Ureter (tissue), 1 donor: ENCODE data around the gene TUBGCP3. TPM values are rescaled to one million over a fixed set of nuclear protein-coding genes. Genes with fewer than 3 reads are reported as not detected.

Source experiments
- DNase-seq: peaks from one replicate; pipeline ENCODE4 v3.0.0-alpha.2; 2020; ENCODE audit warnings: low spot score
- total RNA-seq: library from RNA; stranded (reverse); gene quantifications from one replicate; pipeline ENCODE4 v1.2.4, GENCODE V29; 2023
- donor health status: DM: yes; HTN: yes; CAD: no.

The TUBGCP3 gene
- total RNA-seq, 1 donor from 2014 or later = 45.7 TPM

DNA sequence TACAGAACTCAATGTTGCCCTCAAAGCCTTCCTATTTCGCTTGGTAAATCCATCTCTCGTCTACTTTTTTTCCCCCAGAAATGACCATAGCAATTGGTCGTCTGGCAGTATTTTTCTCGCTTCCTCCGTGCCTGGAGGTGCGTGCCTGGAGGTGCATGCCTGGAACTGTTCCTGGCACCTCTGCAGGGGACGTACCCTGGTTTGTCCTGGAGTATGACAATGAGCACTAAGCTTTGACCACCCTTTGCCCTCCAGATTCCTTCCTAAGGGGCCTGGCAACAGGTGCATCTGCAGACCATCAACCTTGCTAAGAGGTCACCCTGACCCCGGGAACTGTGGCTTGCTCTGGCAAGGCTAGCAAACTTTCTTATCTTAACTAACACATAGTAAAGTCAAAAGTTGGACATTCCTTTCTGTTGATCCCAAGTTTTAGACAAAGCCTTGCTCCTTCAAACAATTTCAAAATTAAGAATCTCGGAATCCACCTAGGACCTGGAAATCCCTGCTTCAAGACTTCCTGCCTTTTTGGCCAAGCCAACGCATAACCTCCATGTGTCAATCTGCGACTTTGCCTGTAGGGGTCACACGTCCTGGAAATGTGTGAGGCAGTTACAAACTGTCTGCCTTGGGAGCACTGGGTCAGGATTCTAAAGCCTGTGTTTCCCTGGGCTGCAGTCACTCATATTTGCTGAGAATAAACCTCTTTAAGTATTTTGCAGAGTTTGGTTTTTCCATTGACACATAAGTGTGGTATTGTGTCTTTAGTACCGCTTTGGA is 28.8 kb upstream of the TUBGCP3 start:
- DNase-seq = no peak

GRCh38 chr13:112615391-112615790 is 27.4 kb upstream of the TUBGCP3 start:
- no peak for DNase-seq

DNA sequence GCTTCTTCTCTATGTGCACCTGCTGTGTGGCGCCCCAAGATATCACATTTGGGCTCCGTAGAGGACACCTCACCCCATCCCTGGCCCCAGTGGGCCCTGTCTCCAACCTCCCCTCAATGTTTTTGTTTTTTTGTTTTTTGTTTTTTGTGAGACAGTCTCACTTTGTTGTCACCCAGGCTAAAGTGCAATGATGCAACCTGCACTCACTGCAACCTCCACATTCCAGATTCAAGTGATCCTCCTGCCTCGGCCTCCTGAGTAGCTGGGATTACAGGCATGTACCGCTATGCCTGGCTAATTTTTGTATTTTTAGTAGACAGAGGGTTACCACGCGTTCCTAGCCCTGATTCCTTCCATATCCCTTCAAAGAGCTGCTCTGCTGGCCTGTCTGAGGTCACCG is 26.9 kb upstream of the TUBGCP3 start:
- DNase-seq = no peak

DNA sequence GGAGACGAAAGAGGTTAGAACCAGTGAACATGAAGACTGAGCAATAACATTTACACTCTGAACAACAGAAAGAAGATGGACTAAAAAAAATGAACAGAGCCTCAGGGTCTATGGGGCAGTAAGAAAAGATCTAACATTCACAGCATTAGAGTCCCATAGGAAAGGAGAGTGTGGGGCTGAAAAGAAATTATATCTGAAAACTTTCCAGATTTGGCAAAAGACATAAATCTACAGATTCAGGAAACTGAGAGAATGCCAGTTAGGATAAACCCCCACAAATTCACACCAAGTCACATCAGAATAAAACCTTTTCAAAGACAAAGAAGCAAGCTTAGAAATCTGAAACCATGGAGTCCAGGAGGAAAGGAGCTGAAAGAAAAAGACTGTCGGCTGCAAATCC is 20.3 kb upstream of the TUBGCP3 start:
- DNase-seq = no peak

- DNase-seq = peak; percentile 92
These were observed 18.4 kb upstream of the TUBGCP3 start for GRCh38 chr13:112606109-112607001.

GRCh38 chr13:112605531-112605990 is 17.6 kb upstream of the TUBGCP3 start:
- DNase-seq = no peak

DNA sequence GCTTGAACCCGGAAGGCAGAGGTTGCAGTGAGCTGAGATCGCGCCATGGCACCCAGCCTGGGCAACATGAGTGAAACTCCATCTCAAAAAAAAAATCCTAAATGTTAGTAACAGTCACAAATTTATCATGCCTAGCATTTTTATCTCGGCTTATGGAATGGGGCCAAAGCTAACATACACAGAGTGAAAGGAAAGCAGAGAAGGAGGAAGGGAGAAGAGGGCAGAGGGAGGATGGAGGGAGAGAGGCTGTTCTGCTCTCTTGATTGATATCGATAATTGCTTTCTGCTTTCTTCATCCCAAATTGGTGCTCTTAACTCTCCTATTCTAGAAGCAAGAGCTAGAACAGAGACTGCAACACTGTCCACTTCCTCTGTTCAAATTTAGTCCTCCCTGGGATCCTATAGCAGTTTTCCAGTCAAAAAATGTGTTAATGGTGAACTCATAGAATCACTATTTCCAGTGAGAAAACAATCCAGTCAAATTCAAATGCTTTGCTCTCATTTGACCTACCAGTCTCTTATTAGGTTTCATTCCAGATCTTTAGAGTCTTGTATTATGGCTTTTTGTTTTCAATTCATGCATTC is 15.8 kb upstream of the TUBGCP3 start:
- no peak for DNase-seq

DNA sequence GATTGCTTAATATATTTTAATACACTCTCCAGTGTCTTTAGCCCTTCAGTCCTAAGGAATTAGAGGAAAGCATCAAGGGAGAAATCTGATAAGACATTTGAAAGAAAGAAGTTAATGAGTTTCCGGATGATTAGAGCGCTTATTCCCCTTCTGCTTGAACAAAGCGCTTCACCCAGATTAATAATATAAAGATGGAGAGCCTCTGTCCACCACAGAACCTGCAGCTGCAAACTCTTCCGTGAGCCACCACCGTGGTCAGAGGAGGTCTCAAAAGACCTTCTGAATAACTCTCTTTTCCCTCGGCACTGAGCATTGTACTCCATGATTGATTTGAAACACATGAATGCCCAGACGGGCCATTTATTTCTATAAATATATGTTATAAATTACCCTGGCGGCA is 14.2 kb upstream of the TUBGCP3 start:
- DNase-seq = no peak

DNA sequence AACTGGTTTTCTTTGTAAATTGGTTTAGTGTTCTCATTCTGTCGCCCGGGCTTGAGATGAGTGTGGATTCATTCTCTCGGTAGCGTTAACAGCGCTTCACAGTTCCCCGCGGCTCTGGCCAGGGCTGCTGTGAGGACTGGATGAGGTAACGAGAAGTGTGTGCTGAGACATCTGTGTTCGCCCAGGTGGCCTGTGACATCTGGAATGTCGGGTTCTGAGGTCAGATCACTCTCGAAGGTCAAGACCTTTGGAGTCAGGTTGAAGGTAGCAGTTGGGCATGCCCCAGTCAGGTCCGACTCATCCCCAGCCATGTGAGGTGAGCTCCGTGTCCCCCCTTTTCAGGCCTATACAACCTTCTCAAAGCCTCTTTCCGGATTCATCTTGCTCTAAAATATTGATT is 13.4 kb upstream of the TUBGCP3 start:
- no peak for DNase-seq

DNA sequence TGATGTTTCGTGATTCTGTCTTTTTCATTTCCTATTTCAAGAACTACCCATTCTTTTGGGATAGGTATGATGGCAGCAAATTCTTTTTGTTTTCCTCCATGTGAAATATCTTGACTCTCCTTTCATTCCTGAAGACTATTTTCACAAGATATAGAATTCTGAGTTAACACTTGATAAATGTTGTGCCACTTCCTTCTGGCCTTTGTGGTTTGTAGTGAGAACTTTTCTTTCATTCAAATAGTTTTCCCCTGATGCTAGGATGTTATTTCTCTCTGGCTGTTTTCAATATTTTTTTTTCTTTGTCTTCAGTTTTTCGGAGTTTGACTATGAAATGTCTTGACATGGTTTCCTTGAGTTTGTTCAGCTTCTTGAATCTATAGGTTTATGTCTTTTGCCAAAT is 8.3 kb upstream of the TUBGCP3 start:
- DNase-seq = no peak

DNA sequence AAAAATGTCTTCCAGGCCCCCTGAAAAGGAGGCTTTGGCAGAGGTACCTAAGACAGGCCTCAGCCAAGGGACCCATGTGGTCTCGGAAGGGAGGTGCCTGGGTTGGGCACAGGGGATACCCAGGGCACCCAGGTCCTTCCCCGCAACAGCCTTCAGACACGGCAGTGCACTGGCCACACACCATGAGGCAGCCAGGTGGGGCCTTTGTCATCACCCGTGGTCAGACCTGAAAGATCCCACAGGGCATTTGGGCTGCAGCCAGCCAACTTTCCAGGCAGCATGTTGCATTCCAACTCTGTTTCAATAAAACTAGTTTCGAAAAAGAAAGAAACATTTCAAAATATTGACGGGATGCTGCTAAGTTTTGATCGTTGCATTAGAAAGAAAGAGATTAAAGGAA is 4.7 kb upstream of the TUBGCP3 start:
- no peak for DNase-seq

DNA sequence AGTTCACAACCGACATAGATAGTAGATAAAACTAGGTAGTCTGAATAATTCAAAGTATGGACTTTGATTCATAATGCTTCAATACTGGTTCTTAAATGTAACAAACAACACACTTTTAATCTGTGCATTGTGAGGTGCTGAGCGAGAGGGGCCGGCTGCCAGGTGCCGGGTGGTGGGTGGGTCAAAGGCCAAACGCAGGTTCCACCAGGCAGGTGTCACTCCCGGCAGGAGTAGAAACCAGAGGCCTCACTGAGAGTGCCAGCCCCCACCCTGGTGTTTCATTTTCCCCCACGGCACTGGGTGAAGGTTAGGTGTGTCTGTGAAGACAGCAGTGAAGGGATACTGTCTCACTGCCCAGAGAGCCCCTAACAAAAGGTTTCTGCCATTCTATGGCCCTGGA is 4.2 kb upstream of the TUBGCP3 start:
- no peak for DNase-seq

DNA sequence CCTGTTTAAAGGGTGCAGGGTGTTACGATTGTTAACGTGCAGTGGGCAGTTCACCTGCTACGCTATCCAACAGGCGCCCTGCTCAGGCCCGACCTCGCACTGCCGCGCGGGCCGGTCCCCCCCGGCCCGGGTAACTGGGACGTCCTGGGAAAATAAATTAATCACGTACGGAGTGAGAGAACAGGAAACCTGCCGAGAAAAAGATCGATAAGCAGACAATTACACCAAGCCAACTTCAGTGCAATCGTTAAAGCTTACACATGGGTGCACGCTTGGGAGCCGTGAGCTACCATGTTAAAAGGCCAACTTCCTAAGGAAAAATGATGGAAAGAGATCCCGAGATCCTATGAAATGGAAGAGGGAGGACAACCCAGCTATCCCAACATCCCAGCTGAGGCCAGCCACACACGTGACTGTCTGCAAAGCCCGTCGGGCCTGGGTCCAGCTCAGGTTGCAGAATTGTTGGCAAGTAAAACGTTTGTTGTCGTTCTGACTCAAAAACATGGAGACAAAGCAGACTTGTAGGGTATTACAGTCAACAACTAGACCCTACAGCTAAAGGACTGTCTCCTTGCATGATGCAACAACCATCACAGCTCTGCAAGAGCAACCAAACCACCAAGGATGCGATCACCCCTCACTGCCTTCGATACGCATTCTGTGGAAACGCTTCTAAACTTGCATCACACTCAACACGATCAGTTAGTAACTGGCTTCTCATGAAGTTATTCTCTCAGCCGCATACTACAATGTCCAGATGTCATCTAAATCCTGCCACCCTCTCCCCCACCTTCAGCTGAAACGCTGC is 741 bp upstream of the TUBGCP3 start:
- DNase-seq = no peak

DNA sequence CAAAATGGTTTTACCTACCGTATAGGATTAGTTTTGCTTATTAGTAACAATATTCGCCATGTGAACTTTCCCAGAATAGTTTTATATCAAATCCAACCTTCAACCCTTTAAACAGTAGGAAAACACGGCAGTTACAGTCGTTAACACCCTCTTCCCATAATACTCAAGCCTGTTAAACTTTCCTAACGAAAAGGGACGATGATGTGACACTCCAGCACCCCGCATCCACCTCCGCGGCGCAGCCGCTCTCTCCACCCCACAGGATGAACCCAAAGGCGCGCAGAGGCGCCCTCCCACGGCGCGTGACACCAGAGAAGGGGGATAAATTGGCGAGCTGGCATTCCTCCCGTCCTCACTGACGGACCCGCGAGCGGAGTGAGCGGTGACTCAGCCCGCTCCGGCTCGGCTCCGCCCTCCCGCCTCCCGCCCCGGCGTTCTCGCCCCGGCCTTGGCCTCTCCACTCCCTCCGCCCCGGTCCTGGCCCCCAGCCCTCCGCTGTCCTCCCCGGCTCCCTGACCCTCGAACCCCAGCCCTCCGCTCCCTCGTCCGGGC is 665 bp downstream of the TUBGCP3 start:
- DNase-seq = peak; percentile 81

GRCh38 chr13:112586334-112586960 is 1.5 kb downstream of the TUBGCP3 start:
- DNase-seq = no peak

- no peak for DNase-seq
These were observed 4.2 kb downstream of the TUBGCP3 start for GRCh38 chr13:112583592-112584277.

DNA sequence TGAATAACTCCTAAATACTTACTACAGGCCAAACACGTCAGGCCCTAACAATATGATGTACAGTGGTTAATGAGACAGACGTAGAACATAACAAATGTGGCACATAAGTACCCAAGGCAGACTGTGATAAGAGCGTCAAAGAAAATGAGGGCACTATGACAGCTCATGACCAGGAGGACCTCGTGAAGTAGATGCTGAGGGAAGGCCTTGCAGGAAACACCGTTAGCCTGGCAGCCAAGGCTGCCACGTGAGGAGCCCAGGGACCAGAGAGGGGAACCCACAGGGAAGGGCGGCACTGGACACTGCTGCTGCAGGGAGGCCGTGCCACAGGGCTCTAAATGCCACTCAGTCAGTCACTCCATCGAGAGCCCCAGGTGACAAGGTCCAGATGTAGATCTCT is 5.7 kb downstream of the TUBGCP3 start:
- no peak for DNase-seq

DNA sequence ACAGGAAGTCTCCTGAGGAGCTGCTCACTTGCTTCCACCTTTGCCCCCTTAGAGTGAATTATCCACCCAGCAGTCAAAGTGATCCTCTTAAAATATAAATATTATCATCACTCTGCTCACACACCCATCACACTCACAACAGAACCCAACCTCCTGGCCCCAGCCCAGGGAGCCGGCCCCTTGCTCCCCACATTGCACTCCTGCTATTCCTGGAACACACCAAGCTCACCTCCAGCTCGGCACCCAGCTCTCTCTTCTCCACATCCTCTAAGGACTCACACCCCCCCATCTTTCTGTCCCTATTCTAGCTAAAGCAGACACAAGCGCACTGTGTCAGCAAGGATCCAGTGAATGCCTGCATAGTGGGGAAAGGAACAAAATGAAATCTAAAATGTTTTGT is 7.0 kb downstream of the TUBGCP3 start:
- no peak for DNase-seq

- DNase-seq = no peak
These were observed 7.7 kb downstream of the TUBGCP3 start for GRCh38 chr13:112580211-112580610.

- DNase-seq = no peak
These were observed 8.6 kb downstream of the TUBGCP3 start for GRCh38 chr13:112579310-112579843.
